Neutrophil (primary cell): ENCODE data around the gene ZNF688.
A peak's percentile ranks its signal among the peaks of the same experiment; 100 is the strongest.

Experiments
- H3K27ac ChIP-seq: fragments of 200-600 bp; sonication (generic); 2 replicates; pipeline ENCODE4 v1.5.1; 2016; ENCODE audit warnings: mild to moderate bottlenecking, moderate library complexity
- H3K27me3 ChIP-seq: fragments of 200-600 bp; sonication (generic); 2 replicates; pipeline ENCODE4 v1.6.0; 2016; ENCODE audit warnings: mild to moderate bottlenecking
- H3K36me3 ChIP-seq: fragments of 200-600 bp; sonication (generic); 2 replicates; pipeline ENCODE4 v1.5.1; 2017
- H3K4me1 ChIP-seq, 2 experiments: fragments of 200-600 bp in 1 of 2; sonication (generic) in 1 of 2; 1 replicate in 1 of 2; 2 replicates in 1 of 2; pipeline versions ENCODE4 v1.5.1 to v1.6.1; 2013 to 2016; ENCODE audit warnings: low read depth in 1 of 2, low read length in 1 of 2, mild to moderate bottlenecking in 1 of 2, moderate library complexity in 1 of 2; ENCODE audit not compliant: control insufficient read depth in 1 of 2, insufficient read depth in 1 of 2
- H3K4me3 ChIP-seq, 2 experiments: fragments of 200-600 bp in 1 of 2; sonication (generic) in 1 of 2; 1 replicate in 1 of 2; 2 replicates in 1 of 2; pipeline ENCODE4 v1.5.1; 2013 to 2016; ENCODE audit warnings: low read depth in 1 of 2, low read length in 1 of 2, mild to moderate bottlenecking in 1 of 2, moderate library complexity in 1 of 2
- H3K9me3 ChIP-seq: fragments of 200-600 bp; sonication (generic); 2 replicates; pipeline ENCODE4 v1.5.1; 2016
- TF ChIP-seq, protein P1 (sequence below): fragments of 200-600 bp; sonication (generic); IDR thresholded peaks from 2 replicates; pipeline ENCODE4 v1.5.1; 2016; ENCODE audit warnings: antibody characterized with exemption

The ZNF688 gene

DNA sequence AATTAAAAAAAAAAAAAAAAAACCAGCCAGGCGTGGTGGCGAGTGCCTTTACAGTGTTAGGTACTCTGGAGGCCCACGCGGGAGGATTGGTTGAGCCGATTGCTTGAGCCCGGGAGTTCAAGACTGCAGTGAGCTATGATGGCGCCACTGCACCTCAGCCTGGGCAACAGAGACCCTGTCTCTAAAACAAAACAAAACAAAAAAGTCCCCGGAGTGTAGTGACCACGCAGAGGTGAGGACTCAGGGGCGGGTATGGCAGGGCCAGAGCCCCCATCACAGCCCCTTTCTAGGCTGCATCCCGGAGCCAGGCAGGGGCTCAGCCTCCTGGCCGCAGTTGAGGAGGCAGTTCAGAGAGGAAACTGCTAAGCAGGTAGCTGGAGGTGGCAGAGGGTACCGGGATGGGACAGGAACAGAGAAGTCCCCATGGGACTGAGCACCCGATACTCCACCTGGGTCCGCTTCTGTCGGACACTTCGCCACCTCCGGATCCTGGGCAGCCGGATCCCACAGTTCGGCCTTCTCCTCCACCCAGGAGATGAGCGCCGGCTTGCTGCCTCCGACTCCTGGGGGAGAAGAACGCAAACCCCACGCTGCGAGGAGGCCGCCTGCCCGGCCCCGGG lies 37.7 kb downstream of the ZNF688 start:
- TF ChIP-seq, protein P1, sequence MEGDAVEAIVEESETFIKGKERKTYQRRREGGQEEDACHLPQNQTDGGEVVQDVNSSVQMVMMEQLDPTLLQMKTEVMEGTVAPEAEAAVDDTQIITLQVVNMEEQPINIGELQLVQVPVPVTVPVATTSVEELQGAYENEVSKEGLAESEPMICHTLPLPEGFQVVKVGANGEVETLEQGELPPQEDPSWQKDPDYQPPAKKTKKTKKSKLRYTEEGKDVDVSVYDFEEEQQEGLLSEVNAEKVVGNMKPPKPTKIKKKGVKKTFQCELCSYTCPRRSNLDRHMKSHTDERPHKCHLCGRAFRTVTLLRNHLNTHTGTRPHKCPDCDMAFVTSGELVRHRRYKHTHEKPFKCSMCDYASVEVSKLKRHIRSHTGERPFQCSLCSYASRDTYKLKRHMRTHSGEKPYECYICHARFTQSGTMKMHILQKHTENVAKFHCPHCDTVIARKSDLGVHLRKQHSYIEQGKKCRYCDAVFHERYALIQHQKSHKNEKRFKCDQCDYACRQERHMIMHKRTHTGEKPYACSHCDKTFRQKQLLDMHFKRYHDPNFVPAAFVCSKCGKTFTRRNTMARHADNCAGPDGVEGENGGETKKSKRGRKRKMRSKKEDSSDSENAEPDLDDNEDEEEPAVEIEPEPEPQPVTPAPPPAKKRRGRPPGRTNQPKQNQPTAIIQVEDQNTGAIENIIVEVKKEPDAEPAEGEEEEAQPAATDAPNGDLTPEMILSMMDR: no peak
- H3K9me3 ChIP-seq: no peaks in the 10 kb centered on the region
- H3K36me3 ChIP-seq: peaks cover 11% of the 10 kb centered on the region
- no peaks in the 10 kb centered on the region for H3K27me3 ChIP-seq
- H3K4me3 ChIP-seq: peak overlapping the region; percentile 84 to 94
- peaks cover 30% of the 10 kb centered on the region in 2 experiments for H3K4me1 ChIP-seq
- peak overlapping the region; percentile 89 for H3K27ac ChIP-seq

DNA sequence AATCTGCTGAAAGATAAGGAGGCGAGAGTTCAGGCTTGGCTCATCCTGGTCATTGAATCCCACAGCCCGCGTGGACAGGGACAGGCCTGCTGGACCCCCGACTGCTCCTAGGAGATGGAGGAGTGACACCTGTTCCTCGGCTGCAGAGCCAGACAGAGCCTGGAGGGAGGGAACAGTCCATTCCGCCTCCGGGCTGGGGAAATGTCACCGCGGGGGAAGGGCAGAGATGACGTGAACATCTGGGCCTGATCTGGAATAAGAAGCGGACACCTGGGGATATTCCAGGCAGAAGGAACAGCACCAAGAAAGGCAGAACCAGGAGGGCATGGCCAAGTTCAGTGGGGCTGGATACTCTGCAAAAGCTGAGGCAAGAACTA lies 38.4 kb downstream of the ZNF688 start:
- H3K4me1 ChIP-seq: peaks cover 38% of the 10 kb centered on the region in 2 experiments
- no peak overlapping the region for H3K4me3 ChIP-seq
- no peak overlapping the region for H3K27ac ChIP-seq
- no peaks in the 10 kb centered on the region for H3K9me3 ChIP-seq
- no peaks in the 10 kb centered on the region for H3K27me3 ChIP-seq
- H3K36me3 ChIP-seq: peaks cover 11% of the 10 kb centered on the region
- TF ChIP-seq, protein P1: no peak

DNA sequence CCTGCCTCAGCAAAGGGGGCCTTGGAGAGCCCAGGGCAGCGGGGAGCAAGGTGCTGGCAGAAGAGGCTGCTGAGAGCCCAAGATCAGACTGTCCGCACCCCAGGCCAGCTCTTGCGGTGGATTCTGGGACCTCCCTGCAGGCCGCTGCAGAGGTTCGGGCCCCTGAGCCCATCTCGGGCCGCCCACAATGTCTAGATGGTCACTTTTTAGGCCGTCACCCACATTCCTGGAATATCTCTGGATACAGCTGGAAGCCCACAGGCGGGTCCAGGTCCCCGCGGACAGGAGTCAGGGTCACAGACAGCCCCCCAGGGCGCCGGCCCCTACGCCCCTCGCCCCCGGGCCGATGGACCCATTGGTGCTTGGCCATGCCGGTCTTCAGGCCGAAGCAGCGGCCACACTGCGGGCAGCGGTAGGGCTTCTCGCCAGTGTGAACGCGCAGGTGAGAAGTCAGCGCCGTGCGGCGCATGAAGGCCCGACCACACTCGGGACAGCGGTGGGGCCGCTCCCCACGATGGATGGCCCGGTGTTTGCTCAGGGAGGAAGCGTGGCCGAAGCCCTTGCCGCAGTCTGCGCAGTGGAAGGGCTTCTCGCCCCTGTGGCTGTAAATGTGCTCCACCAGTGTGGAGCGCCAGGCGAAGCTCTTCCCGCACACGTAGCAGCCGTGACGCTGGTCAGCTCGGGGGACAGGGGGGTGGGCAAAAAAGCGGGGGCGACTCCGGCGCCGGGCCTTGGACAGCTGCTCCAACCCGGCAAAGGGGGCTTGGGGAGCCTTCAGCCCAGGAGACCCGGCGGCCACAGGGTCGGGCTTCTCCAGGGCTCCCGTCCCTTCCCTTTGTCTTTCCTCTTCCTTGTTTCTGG lies 39.0 kb downstream of the ZNF688 start:
- H3K36me3 ChIP-seq: peaks cover 11% of the 10 kb centered on the region
- no peak overlapping the region for H3K4me3 ChIP-seq
- no peaks in the 10 kb centered on the region for H3K27me3 ChIP-seq
- no peaks in the 10 kb centered on the region for H3K9me3 ChIP-seq
- TF ChIP-seq, protein P1: no peak
- no peak overlapping the region for H3K27ac ChIP-seq
- H3K4me1 ChIP-seq: peaks cover 44% of the 10 kb centered on the region in 2 experiments

DNA sequence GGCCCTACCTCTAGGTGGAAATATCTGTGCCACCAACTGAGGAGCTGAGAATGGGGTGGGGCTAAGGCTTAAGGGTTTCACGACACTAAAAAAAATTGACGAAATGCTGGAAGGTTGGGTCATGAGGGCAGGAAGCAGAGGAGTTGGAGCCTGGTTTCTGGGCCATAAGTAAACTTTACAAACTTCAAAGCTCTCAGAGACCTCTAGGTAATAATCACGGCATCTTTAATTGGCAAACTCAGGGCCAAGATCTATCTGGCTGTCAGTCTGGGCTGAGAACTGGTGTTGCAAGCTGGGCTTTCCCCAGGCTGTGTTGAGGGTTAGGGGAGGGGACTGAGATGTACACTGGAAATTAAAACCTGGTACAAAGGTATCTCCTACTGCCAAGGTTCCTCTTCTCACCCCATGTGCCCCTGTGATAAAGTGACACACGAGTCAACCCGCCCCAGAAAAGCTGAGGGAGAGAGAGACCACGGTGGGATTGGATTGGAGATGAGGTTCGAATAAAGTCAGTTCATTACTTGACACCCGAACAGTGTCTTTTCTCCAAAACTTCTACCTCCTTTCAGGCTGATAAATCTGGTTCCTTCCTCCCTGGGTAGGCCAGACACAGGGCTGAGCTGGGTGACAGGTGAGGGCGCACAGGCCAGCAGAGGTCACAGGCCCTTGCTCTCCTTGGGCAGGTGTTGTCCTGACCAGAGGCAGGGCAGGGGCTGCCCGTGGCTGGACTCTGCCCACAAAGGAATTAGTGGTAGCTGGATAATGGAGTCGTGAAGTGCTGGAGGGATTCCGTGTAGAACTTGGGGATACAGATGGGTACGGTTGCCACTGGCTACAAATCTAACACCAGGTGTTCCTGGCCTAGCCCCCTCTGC lies 41.1 kb downstream of the ZNF688 start:
- peak overlapping the region; percentile 18 for H3K27ac ChIP-seq

More for the DNA sequence above, 41.1 kb downstream of the ZNF688 start:
- H3K4me1 ChIP-seq: peaks cover 44 to 47% of the 10 kb centered on the region in 2 experiments
- H3K27me3 ChIP-seq: no peaks in the 10 kb centered on the region
- TF ChIP-seq, protein P1: no peak
- no peaks in the 10 kb centered on the region for H3K9me3 ChIP-seq
- H3K36me3 ChIP-seq: peaks cover 11% of the 10 kb centered on the region
- H3K4me3 ChIP-seq: no peak overlapping the region
